Osteoblast (primary cell): ENCODE results near the gene ZNF662. TPM values are rescaled to one million over a fixed set of nuclear protein-coding genes. Genes with fewer than 3 reads are reported as not detected.

Source experiments
- DNase-seq: peaks from one replicate; pipeline ENCODE4 v3.0.0; 2011; ENCODE audit warnings: low spot score, mixed read lengths; ENCODE audit not compliant: insufficient read length; ENCODE audit errors: missing footprints
- H2AFZ ChIP-seq: 2 replicates; pipeline ENCODE4 v1.6.0; 2011; ENCODE audit warnings: mild to moderate bottlenecking, low read length
- H3K27ac ChIP-seq: 2 replicates; pipeline ENCODE4 v1.5.1; 2011; ENCODE audit warnings: mild to moderate bottlenecking, low read depth, low read length, moderate library complexity
- H3K27me3 ChIP-seq: 2 replicates; pipeline ENCODE4 v1.6.0; 2012; ENCODE audit warnings: mild to moderate bottlenecking, control low read depth, inconsistent platforms, low read length, moderate library complexity; ENCODE audit not compliant: insufficient read depth
- H3K36me3 ChIP-seq: 2 replicates; pipeline ENCODE4 v1.5.1; 2011; ENCODE audit warnings: mild to moderate bottlenecking, low read length, control low read depth, moderate library complexity; ENCODE audit not compliant: insufficient read depth
- H3K4me1 ChIP-seq: 2 replicates; pipeline ENCODE4 v1.5.1; 2011; ENCODE audit warnings: mild to moderate bottlenecking, low read length, control low read depth, moderate library complexity; ENCODE audit not compliant: insufficient read depth
- H3K4me2 ChIP-seq: 2 replicates; pipeline ENCODE4 v1.6.0; 2011; ENCODE audit warnings: mild to moderate bottlenecking, low read length; ENCODE audit not compliant: insufficient read depth
- H3K4me3 ChIP-seq: fragments of 200-600 bp; sonication (generic); 3 replicates; pipeline ENCODE4 v1.5.1; 2012; ENCODE audit warnings: mild to moderate bottlenecking, low read length, inconsistent platforms; ENCODE audit not compliant: insufficient read depth
- H3K79me2 ChIP-seq: 2 replicates; pipeline ENCODE4 v1.6.0; 2012; ENCODE audit warnings: mild to moderate bottlenecking, low read length, control low read depth, inconsistent platforms; ENCODE audit not compliant: insufficient read depth
- H3K9me3 ChIP-seq: 2 replicates; pipeline ENCODE4 v1.5.1; 2011; ENCODE audit warnings: low read depth, low read length, control low read depth
- H4K20me1 ChIP-seq: 2 replicates; pipeline ENCODE4 v1.6.0; 2012; ENCODE audit warnings: mild to moderate bottlenecking, low read length, control low read depth; ENCODE audit not compliant: insufficient read depth
- total RNA-seq: library from RNA; depleted of rRNA; stranded (reverse); fragments of >200 nt; gene quantifications from 2 replicates; pipeline ENCODE4 v1.2.3, GENCODE V29; 2012
- TF ChIP-seq, protein P1 (sequence below): IDR thresholded peaks from 2 replicates; pipeline ENCODE4 v1.5.1; 2011; ENCODE audit warnings: mild to moderate bottlenecking, low read depth, low read length, moderate library complexity; ENCODE audit errors: extremely low read depth

ZNF662 gene
- total RNA-seq, 1 donor, result 4.0 TPM

DNA sequence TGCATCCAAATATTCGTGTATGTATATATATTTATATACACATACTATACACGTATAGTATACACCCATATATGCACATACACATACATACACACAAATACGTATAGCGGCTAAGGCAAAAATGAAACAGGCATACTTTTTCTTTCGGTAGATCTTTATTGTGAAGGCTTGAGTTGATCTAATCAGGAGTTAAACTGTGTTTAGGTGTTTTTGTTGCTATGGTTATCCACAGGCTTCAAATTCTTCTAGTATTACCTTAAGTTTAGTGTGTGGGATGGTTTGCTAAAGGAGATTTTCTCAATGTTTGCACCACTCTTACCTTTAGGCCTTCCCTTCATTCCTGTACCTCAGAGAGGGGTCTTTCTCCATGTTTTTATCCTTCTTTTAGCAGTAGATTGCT is 28.2 kb downstream of the ZNF662 start:
- no peaks in the 10 kb centered on the region for H3K27me3 ChIP-seq
- no peaks in the 10 kb centered on the region for H3K79me2 ChIP-seq
- H3K4me2 ChIP-seq, result no peak overlapping the region
- no peak overlapping the region for H3K4me3 ChIP-seq
- no peak overlapping the region for H3K27ac ChIP-seq
- no peaks in the 10 kb centered on the region for H3K36me3 ChIP-seq
- H2AFZ ChIP-seq, result no peak overlapping the region
- DNase-seq, result no peak
- H4K20me1 ChIP-seq, result no peaks in the 10 kb centered on the region
- TF ChIP-seq, protein P1, sequence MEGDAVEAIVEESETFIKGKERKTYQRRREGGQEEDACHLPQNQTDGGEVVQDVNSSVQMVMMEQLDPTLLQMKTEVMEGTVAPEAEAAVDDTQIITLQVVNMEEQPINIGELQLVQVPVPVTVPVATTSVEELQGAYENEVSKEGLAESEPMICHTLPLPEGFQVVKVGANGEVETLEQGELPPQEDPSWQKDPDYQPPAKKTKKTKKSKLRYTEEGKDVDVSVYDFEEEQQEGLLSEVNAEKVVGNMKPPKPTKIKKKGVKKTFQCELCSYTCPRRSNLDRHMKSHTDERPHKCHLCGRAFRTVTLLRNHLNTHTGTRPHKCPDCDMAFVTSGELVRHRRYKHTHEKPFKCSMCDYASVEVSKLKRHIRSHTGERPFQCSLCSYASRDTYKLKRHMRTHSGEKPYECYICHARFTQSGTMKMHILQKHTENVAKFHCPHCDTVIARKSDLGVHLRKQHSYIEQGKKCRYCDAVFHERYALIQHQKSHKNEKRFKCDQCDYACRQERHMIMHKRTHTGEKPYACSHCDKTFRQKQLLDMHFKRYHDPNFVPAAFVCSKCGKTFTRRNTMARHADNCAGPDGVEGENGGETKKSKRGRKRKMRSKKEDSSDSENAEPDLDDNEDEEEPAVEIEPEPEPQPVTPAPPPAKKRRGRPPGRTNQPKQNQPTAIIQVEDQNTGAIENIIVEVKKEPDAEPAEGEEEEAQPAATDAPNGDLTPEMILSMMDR, result no peak
- H3K4me1 ChIP-seq, result no peaks in the 10 kb centered on the region
- H3K9me3 ChIP-seq, result no peaks in the 10 kb centered on the region

DNA sequence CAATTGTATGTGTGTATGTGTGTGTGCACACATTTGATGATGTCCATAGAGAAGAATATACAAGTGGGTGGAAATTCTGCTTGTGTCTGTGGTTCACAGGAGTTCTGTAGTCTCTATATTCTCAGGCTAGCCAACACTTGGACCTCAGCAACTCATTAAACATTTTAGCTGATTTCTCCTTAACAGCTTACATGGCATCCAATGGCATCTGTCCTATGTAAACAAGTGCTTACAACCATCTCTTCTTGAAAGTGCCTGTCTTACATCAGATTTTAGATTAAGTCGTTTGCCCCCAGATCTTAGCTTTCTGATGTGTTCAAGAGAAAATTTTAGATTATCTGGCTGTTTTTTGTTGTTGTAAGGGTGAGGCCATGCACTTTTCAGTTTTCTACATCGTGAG is 29.0 kb downstream of the ZNF662 start:
- no peaks in the 10 kb centered on the region for H4K20me1 ChIP-seq
- TF ChIP-seq, protein P1, result no peak
- no peak overlapping the region for H2AFZ ChIP-seq
- H3K36me3 ChIP-seq, result no peaks in the 10 kb centered on the region
- no peaks in the 10 kb centered on the region for H3K9me3 ChIP-seq
- no peak overlapping the region for H3K4me3 ChIP-seq
- H3K4me1 ChIP-seq, result no peaks in the 10 kb centered on the region
- no peak overlapping the region for H3K27ac ChIP-seq
- no peaks in the 10 kb centered on the region for H3K79me2 ChIP-seq
- no peaks in the 10 kb centered on the region for H3K27me3 ChIP-seq
- no peak overlapping the region for H3K4me2 ChIP-seq
- no peak for DNase-seq

DNA sequence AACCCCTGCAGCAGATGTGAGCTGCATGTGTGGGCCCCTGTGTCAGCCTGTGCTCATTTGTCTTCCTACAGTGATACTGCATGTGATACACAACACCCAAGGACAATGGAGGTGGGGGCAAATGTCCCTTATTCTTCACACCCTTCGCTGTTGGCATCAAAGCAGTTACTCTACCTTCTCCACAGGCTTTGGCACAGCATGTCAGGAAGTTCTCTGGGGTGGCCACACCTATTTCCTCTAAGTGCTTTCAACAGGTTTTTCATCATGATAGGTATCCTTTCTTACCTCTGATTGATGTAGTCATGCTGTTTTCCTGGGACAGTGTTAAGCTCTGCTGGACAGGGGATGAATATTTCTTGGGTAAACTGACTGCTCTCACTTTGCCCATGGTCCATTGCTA is 29.5 kb downstream of the ZNF662 start:
- Histone ChIP-seq H2AFZ (peak overlapping the region; percentile 90), H4K20me1 (no peaks in the 10 kb centered on the region), H3K36me3 (no peaks in the 10 kb centered on the region), H3K4me3 (peak overlapping the region; percentile 65), H3K27ac (no peak overlapping the region), H3K4me2 (peak overlapping the region; percentile 49), H3K27me3 (no peaks in the 10 kb centered on the region), H3K79me2 (no peaks in the 10 kb centered on the region), H3K9me3 (no peaks in the 10 kb centered on the region), H3K4me1 (no peaks in the 10 kb centered on the region)
- no peak for DNase-seq
- TF ChIP-seq, protein P1, result no peak

DNA sequence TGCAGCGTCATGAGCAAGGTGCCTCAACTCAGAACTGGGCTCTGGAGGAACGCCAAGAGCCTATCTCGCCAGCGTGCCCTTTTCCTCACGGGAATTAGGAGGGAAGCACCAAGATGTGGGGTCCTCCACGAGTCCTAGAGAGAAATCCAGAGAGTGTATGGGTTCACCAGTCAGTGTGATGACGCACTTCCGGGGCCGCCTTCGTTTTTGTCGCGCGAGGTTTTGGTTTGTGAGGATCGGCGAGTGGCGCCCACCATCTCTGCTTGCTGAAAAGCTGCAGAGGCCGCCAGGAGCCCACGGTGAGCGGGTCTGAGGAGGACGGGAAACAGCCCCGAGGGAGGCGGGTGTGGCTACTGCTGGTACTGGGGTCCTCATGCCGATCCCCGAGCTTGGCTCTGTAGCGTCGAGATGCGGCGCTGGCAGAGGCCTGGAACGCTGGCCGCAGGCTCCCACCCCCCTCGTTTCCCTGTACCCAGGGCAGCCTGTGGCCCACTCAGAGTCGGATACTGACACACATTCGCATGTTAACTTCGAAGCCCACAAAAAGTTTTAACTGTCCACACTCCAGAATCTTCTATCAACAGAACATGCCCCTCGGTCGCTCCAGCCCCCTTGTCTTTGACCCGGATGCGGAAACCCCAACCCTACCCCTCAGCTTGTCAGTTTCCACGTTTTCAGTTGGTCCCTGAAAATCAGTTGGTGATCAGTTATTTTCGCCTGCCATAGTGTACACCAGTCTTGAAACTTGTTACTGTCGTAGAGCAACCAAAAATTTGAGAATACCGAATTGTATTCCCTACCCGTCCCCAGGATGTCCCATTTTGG is 30.4 kb downstream of the ZNF662 start:
- no peaks in the 10 kb centered on the region for H3K79me2 ChIP-seq
- no peaks in the 10 kb centered on the region for H3K36me3 ChIP-seq
- peak overlapping the region; percentile 49 for H3K4me2 ChIP-seq
- no peak for DNase-seq
- TF ChIP-seq, protein P1, result no peak
- no peaks in the 10 kb centered on the region for H3K27me3 ChIP-seq
- peak overlapping the region; percentile 90 for H2AFZ ChIP-seq
- no peaks in the 10 kb centered on the region for H4K20me1 ChIP-seq
- no peaks in the 10 kb centered on the region for H3K9me3 ChIP-seq
- no peaks in the 10 kb centered on the region for H3K4me1 ChIP-seq
- no peak overlapping the region for H3K27ac ChIP-seq
- H3K4me3 ChIP-seq, result peak overlapping the region; percentile 65
